Measurements from ENCODE around the gene PSMA6.
"Not testable (repeated sequence)": the region's sequence is repeated elsewhere in the genome, so short reads cannot be mapped to it uniquely, and the experiment has no call there.

The PSMA6 gene

DNA sequence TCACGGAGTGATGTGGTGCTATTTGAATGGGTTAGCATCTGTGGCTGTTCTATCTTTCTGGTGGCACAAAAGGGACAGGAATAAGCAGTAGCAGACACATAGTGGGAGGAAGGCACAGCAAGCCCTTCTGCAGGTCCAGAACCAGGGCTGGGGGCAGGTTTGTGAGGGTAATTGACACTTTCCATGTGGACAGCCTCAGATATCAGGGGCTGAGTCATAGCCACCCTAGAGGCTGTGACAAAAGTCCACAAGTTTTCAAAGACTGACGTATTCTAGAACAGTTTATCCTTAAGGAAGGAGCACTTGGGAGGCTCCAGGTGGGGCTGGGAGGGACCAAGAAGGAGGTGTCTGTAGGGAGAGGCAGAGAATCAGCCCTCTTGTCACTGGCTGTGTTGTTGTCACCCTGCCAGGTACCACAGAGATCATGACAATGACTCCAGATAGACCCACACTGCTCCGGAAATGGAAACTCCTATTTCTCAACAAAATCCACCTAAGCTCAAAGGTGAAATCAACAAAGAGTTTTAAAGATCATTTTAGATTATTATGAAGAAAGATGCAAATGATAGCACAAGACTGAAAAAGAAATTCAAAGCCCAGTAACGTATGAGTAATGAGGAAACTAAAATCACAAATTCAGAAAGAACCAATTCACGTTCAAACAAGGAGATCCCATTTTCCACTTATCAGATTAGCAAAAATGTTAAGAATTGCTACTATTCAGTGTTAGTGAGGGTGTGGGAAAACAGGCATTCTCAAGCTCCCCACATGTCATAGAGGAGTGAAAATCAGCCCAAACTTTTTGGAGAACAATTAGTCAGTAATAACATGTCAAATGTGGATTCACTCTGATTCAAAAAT, 64.0 kb downstream of the PSMA6 start:
- Histone ChIP-seq H3K4me2 (ENCODE audit: low read length) (no peak overlapping the region), H3K27me3 (ENCODE audit: control insufficient read depth, low read length) (no peaks in the 10 kb centered on the region), H3K9me2 (replicated peaks; ENCODE audit: control insufficient read depth, low read length) (no peaks in the 10 kb centered on the region), H3F3A (ENCODE audit: control insufficient read depth, insufficient read depth) (no peaks in the 10 kb centered on the region), H3K79me2 (ENCODE audit: control insufficient read depth, low read length) (no peaks in the 10 kb centered on the region), H3K36me3 (ENCODE audit: control insufficient read depth, low read length) (no peaks in the 10 kb centered on the region), H3K27ac (ENCODE audit: low read depth, low read length) (no peak overlapping the region), H3K9me3 (ENCODE audit: control insufficient read depth, insufficient read depth, low read length) (no peaks in the 10 kb centered on the region), H3K4me3 (ENCODE audit: low read length) (no peak overlapping the region), H4K20me1 (ENCODE audit: control insufficient read depth, insufficient read depth, low read depth, low read length) (no peaks in the 10 kb centered on the region), H3K4me1 (ENCODE audit: control insufficient read depth, low read length) (no peaks in the 10 kb centered on the region)
- TF ChIP-seq, protein P1, sequence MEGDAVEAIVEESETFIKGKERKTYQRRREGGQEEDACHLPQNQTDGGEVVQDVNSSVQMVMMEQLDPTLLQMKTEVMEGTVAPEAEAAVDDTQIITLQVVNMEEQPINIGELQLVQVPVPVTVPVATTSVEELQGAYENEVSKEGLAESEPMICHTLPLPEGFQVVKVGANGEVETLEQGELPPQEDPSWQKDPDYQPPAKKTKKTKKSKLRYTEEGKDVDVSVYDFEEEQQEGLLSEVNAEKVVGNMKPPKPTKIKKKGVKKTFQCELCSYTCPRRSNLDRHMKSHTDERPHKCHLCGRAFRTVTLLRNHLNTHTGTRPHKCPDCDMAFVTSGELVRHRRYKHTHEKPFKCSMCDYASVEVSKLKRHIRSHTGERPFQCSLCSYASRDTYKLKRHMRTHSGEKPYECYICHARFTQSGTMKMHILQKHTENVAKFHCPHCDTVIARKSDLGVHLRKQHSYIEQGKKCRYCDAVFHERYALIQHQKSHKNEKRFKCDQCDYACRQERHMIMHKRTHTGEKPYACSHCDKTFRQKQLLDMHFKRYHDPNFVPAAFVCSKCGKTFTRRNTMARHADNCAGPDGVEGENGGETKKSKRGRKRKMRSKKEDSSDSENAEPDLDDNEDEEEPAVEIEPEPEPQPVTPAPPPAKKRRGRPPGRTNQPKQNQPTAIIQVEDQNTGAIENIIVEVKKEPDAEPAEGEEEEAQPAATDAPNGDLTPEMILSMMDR (IDR thresholded peaks at IDR 0.05; ENCODE audit: low read depth, low read length, poor library complexity, severe bottlenecking): no peak
- no peak for TF ChIP-seq EZH2phosphoT487 (IDR thresholded peaks at IDR 0.05; ENCODE audit: borderline replicate concordance, low read length)

DNA sequence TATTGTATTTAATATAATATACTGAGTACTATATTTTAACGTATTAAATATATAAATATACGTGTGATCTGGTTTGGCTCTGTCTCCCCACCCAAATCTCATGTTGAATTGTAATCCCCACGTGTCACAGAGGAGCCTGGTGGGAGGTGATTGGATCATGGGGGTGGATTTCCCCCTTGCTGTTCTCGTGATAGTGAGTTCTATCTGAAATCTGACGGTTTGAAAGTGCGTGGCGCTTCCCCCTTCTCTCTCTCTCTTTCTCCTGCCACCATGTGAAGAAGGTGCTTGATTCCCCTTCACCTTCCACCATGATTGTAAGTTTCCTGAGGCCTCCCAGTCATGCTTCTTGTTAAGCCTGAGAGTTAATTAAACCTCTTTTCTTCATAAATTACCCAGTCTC, 67.5 kb downstream of the PSMA6 start:
- not testable (repeated sequence) for H4K20me1 ChIP-seq (ENCODE audit: control insufficient read depth, insufficient read depth, low read depth, low read length); H3K4me2 ChIP-seq (ENCODE audit: low read length); H3K9me2 ChIP-seq (replicated peaks; ENCODE audit: control insufficient read depth, low read length); H3K79me2 ChIP-seq (ENCODE audit: control insufficient read depth, low read length); H3K27me3 ChIP-seq (ENCODE audit: control insufficient read depth, low read length); H3K9me3 ChIP-seq (ENCODE audit: control insufficient read depth, insufficient read depth, low read length); H3K27ac ChIP-seq (ENCODE audit: low read depth, low read length); H3K4me1 ChIP-seq (ENCODE audit: control insufficient read depth, low read length); H3F3A ChIP-seq (ENCODE audit: control insufficient read depth, insufficient read depth); H3K36me3 ChIP-seq (ENCODE audit: control insufficient read depth, low read length); H3K4me3 ChIP-seq (ENCODE audit: low read length)

DNA sequence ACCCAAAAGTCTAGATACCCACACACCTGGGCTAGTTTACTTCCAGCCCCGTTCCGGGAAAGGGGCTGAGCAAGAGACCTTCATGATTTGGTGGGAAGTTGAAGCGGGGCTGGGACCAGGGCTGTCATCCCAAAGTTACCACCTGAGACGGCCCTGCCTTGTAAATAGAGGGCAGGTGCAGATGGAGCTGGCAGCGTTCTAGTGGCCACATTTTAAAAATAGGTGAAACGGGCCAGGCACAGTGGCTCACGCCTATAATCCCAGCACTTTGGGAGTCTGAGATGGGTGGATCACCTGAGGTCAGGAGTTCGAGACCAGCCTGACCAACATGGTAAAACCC, 68.9 kb downstream of the PSMA6 start:
- no peaks in the 10 kb centered on the region for H3K27me3 ChIP-seq (ENCODE audit: control insufficient read depth, low read length)
- no peak overlapping the region for H3K4me2 ChIP-seq (ENCODE audit: low read length)
- H4K20me1 ChIP-seq (ENCODE audit: control insufficient read depth, insufficient read depth, low read depth, low read length): no peaks in the 10 kb centered on the region
- no peak overlapping the region for H3K27ac ChIP-seq (ENCODE audit: low read depth, low read length)
- no peak overlapping the region for H3K4me3 ChIP-seq (ENCODE audit: low read length)
- H3K9me3 ChIP-seq (ENCODE audit: control insufficient read depth, insufficient read depth, low read length): no peaks in the 10 kb centered on the region
- H3K36me3 ChIP-seq (ENCODE audit: control insufficient read depth, low read length): no peaks in the 10 kb centered on the region
- no peaks in the 10 kb centered on the region for H3K79me2 ChIP-seq (ENCODE audit: control insufficient read depth, low read length)
- TF ChIP-seq, protein P1 (IDR thresholded peaks at IDR 0.05; ENCODE audit: low read depth, low read length, poor library complexity, severe bottlenecking): no peak
- no peak for TF ChIP-seq EZH2phosphoT487 (IDR thresholded peaks at IDR 0.05; ENCODE audit: borderline replicate concordance, low read length)
- H3K4me1 ChIP-seq (ENCODE audit: control insufficient read depth, low read length): no peaks in the 10 kb centered on the region
- no peaks in the 10 kb centered on the region for H3F3A ChIP-seq (ENCODE audit: control insufficient read depth, insufficient read depth)
- no peaks in the 10 kb centered on the region for H3K9me2 ChIP-seq (replicated peaks; ENCODE audit: control insufficient read depth, low read length)

DNA sequence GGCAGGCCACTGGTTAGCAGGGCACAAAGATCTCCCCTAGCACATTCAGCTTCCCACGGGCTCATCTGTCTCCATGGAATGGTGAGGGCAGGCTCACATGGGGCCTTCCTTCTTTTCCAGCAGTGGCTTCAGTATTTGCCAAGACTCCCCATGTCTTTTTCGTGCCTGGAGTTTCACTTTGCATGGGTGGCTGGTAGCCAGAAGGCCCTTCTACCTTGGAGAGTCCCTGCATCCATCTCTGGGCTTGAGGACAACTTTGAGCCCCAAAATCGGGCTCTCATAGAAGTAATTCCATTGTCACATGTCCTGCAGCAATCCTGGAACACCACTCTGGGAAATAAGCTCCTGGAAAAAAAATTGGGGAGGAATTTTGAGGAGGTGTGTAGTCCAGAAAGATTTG, 70.3 kb downstream of the PSMA6 start:
- Histone ChIP-seq H3K9me2 (replicated peaks; ENCODE audit: control insufficient read depth, low read length) (no peaks in the 10 kb centered on the region), H3F3A (ENCODE audit: control insufficient read depth, insufficient read depth) (no peaks in the 10 kb centered on the region), H3K27me3 (ENCODE audit: control insufficient read depth, low read length) (no peaks in the 10 kb centered on the region), H3K27ac (ENCODE audit: low read depth, low read length) (no peak overlapping the region), H3K36me3 (ENCODE audit: control insufficient read depth, low read length) (no peaks in the 10 kb centered on the region), H3K79me2 (ENCODE audit: control insufficient read depth, low read length) (no peaks in the 10 kb centered on the region), H3K4me2 (ENCODE audit: low read length) (no peak overlapping the region), H3K9me3 (ENCODE audit: control insufficient read depth, insufficient read depth, low read length) (no peaks in the 10 kb centered on the region), H3K4me1 (ENCODE audit: control insufficient read depth, low read length) (peaks cover 6% of the 10 kb centered on the region), H4K20me1 (ENCODE audit: control insufficient read depth, insufficient read depth, low read depth, low read length) (no peaks in the 10 kb centered on the region), H3K4me3 (ENCODE audit: low read length) (no peak overlapping the region)
- TF ChIP-seq, protein P1 (IDR thresholded peaks at IDR 0.05; ENCODE audit: low read depth, low read length, poor library complexity, severe bottlenecking): no peak
- no peak for TF ChIP-seq EZH2phosphoT487 (IDR thresholded peaks at IDR 0.05; ENCODE audit: borderline replicate concordance, low read length)

All from DOHH2 (cell line).